HPDE6-E6E7 (cell line): Measurements from ENCODE around the gene CDC42.
"Not testable (repeated sequence)": the region's sequence is repeated elsewhere in the genome, so short reads cannot be mapped to it uniquely, and the experiment has no call there.

Experiments used
- DNase-seq: peaks from one replicate; pipeline ENCODE4 v3.0.0; 2011; ENCODE audit warnings: missing footprints; ENCODE audit errors: extremely low spot score

Gene CDC42

DNA sequence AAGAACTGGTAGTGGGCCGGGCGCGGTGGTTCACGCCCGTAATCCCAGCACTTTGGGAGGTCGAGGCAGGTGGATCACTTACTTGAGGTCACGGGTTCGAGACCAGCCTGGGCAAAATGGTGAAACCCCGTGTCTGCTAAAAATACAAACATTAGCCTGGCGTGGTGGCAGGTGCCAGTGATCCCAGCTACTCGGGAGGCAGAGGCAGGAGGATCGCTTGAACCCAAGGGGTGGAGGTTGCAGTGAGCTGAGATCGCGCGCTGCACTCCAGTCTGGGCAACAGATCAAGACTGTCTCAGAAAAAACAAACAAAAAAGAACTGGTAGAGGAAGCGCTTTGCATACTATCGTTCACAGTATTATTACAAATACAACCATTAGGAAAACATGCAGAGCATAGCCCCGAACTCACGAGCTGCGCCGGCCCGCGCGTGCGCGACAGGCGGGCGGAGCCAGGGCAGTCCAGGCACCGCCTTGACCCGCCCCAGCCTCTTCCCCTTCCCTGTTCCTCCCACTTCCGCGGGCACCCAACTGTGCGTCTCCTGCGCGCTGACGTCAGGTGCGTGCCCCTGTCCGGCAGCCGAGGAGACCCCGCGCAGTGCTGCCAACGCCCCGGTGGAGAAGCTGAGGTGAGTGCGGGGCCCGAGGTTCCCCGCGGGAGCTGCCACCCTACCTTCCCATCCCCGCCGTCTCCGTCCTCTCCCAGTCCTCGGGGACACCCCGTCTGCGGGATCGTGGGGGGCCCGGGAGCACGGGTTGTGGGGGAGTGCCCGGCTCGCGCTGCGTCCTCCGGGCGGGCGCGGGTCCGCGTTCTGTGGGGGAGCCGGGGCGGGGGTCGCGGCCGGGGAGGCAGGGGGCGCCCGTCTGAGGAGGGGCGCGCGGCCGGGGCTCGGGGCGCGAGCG is at the start of gene CDC42:
Gene CDC42 (plus strand): TSS at position 595 of the 902 bp plus-strand sequence. CDS start 25,770 bp downstream, outside the sequence.
- DNase-seq: peak; percentile 87

DNA sequence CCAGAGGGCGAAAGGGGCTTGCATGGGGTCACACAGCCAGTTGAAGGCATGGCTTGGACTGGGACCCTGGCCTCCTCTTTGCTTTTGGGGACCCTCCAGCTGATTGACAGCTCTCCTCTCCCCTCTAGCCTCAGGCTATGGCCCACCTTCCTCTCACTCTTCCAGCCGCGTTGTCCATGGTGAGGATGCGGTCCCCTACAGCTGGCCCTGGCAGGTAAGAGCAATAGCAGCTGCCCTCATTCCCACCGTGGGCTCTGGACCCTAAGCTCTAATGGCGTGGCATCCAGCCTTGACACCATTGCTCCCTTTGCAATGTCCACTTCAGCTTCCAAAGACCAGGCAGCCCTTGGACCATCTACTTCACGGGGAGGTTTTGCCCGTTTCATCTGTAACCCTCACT is 49.6 kb upstream of the CDC42 start:
- DNase-seq: not testable (repeated sequence)

DNA sequence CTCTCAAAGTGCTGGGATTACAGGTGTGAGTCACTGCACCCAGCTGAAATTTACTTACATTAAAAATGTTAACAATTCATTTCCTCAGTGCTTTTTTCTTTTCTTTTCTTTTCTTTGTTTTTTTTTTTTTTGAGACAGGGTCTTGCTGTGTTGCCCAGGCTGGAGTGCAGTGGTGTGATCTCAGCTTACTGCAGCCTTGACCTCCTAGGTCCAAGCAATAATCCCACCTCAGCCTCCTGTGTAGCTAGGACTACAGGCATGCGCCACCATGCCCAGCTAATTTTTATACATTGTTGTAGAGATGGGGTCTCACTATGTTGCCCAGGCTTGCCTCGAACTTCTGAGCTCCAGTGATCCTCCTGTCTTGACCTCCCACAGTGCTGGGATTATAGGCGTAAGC is 48.5 kb upstream of the CDC42 start:
- DNase-seq: not testable (repeated sequence)

DNA sequence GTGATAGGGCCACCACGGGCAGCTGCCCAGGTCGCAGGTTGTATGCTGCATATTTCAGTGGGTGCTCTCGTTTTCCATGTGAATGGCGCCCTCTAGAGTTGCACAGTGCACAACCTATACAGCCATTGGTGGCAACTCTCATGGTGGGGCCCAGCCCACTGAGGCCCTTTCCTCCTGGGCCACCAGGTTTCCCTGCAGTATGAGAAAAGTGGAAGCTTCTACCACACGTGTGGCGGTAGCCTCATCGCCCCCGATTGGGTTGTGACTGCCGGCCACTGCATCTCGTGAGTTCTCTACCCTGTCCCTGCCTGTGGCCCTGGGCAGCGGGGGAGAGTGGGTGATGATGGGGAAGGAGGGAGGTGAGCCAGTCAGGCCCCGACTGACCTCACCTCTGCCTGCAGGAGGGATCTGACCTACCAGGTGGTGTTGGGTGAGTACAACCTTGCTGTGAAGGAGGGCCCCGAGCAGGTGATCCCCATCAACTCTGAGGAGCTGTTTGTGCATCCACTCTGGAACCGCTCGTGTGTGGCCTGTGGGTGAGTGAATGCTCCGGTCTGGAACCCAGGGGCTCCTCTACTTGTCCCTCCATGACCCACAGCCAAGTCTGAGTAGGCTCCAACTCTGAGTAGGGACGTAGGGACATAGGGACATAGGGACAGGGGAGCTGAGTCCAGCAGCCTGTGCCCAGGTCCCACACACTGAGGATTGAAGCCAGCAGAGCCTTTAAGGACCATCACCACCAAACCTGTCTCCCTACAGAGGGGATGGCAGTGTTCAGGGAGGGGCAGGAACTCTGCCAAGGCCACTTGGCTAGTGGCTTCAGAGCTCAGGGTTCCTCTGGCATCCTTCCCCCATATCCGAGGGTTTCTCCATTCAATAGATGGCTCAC is 47.0 kb upstream of the CDC42 start:
- not testable (repeated sequence) for DNase-seq

DNA sequence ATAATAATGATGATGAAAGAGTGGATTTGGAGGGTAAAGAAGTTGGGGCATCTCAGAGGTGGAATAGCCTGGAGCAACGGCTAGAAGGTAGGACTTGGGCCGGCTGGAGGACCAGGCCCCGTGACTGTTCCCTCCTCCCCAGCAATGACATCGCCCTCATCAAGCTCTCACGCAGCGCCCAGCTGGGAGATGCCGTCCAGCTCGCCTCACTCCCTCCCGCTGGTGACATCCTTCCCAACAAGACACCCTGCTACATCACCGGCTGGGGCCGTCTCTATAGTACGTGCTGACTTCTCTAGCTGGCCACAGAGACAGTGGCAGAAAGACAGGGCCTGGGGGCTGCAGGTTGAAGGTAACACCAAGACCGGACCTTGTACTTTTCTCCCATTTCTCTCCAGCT is 45.8 kb upstream of the CDC42 start:
- not testable (repeated sequence) for DNase-seq

DNA sequence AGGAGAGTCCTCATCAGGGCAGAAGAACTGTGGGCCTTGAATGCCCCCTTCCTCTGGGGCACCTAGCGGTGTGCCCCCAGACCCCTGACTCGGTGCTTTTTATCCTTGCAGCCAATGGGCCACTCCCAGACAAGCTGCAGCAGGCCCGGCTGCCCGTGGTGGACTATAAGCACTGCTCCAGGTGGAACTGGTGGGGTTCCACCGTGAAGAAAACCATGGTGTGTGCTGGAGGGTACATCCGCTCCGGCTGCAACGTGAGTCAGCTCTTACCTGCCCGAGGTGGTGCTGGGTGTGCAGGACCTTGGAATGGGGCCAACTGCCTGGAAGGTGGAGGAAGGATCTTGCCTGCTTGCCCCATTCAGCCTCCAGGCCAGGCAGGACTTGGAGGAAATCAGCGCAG is 45.2 kb upstream of the CDC42 start:
- DNase-seq: not testable (repeated sequence)

DNA sequence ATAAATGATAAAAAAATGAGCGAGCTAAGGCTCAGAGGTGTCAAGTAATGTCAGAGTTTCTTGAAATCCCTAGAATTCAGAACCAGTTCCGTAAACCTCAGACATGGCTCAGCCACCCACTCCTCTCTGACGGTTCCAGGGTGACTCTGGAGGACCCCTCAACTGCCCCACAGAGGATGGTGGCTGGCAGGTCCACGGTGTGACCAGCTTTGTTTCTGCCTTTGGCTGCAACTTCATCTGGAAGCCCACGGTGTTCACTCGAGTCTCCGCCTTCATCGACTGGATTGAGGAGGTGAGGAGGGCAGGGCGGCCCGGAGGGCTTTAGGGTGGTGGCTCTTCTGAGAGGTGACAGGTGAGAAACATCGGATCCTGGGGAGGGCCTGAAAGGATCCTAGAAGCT is 42.9 kb upstream of the CDC42 start:
- DNase-seq: not testable (repeated sequence)

DNA sequence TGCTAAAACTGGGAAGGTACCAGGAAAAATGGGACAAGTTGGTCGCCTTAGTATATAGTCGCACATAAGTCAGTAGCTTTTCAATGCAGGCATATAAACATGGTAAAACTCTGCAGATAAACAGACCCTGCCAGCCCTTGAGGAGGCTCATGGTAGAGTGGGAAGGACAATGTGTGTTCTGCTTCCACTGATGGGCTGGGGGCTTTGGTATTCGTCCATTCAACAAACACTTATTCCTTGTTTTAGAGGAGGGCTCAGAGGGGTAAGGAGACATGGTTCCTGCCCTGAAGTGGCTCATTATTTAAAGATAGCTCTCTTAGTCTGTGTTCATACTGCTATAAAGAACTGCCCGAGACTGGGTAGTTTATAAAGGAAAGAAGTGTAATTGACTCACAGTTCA is 39.8 kb upstream of the CDC42 start:
- DNase-seq: not testable (repeated sequence)

DNA sequence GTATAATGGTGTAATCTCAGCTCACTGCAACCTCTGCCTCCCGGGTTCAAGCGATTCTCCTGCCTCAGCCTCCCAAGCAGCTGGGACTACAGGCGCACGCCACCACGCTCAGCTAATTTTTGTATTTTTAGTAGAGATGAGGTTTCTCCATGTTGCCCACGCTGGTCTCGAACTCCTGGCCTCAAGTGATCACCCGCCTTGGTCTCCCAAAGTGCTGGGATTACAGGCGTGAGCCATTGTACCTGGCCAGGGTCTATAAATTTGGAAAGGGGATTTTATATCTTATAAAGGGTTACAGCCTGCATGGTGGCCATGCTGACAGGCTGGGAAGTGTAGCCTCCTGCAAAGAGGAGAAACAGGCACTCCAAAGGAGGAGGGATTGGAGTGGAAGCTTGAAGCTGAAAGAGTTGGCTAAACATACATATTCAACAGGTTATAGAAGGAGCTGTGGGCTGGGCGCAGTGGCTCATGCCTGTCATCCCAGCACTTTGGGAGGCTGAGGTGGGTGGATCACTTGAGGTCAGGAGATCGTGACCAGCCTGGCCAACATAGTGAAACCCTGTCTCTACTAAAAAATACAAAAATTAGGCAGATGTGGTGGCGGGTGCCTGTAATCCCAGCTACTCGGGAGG is 37.8 kb upstream of the CDC42 start:
- not testable (repeated sequence) for DNase-seq

DNA sequence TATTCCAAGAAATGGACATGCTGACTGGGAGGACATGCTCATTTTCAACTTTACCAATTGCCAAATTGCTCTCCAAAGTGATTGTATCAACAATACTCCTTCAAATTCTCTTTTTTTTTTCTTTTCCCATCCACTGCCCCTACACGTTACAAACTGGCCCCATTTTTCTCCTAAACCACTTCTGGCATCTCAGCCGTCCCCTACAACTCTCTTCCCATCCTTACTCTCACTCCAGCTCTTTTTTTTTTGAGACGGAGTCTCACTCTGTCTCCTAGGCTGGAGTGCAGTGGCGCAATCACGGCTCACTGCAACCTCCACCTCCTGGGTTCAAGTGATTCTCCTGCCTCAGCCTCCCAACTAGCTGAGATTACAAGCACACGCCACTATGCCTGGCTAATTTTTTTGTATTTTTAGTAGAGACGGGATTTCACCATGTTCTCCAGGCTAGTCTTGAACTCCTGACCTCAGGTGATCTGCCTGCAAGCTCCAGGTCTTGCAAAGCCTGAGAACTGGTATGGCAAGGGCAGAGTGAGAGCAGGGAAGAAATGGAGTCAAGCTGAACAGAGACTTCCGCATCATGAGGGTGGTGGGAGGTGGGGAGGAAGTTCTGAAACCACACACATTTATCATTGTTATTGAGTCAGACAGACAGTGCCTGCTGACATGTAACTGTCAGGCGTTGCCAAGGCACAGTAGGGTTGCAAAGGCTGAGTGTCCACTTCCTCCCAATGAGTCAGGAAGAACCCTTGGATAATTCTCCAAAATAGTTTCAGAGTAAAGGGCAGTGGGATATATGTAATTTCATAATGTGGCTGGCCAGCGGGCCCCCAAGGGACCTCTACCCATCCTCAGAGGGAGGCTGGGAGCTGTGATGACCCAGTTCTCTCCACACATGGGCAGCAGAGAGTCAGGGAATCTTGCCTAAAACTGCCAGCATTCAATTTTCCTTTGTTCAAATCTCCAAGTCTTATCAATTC is 33.6 kb upstream of the CDC42 start:
- peak; percentile 97 for DNase-seq

DNA sequence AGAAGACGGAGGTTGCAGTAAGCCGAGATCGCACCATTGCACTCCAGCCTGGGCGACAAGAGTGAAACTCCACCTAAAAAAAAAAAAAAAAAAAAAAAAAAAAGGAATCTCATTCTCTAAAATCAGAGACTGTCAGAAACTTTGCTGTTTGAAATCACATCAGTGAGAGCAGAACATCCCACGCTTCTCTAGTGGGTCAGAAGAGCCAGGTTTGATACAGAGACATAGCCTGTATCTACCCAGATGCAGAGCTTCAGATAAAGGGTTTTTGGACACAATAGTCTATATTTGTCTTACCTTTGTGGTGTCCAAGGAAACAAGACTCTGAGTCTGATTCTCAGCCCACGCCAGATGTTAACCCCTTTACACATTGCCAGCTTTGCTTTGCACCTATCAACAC is 31.4 kb upstream of the CDC42 start:
- DNase-seq: no peak

DNA sequence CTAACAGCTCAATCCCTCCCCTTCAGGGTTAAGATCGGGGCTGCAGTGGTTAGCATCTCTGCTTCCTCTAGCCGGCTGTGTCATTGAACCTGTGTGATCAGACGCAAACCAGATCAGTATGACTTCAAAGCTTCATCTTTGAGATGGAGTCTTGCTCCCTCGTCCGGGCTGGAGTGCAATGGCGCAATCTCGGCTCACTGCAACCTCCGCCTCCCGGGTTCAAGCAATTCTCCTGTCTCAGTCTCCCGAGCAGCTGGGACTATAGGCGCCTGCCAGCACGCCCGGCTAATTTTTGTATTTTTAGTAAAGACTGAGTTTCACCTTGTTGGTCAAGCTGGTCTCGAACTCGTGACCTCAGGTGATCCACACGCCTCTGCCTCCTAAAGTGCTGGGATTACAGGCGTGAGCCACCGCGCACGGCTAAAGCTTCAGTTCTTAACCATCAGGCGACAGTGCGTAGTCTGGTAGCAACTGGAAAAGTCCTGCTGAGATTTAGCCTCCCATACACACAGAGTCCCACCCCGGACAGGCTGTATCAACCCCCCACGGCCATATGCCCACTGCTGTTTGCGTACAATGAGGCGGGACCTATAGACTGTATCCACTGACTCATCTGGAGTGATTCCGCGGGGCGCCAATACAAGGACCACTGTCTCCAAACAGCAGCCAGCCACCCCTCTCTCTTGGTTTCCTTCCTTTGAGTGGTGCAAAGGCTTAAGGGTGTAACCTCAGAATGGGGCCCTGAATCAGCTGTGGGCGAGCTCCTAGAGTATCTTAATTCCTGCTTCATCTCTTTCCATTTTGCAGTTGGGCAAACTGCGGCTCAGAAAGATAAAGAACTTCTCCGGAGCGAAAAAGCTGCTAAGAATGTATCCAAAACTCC is 27.8 kb upstream of the CDC42 start:
- DNase-seq: no peak

DNA sequence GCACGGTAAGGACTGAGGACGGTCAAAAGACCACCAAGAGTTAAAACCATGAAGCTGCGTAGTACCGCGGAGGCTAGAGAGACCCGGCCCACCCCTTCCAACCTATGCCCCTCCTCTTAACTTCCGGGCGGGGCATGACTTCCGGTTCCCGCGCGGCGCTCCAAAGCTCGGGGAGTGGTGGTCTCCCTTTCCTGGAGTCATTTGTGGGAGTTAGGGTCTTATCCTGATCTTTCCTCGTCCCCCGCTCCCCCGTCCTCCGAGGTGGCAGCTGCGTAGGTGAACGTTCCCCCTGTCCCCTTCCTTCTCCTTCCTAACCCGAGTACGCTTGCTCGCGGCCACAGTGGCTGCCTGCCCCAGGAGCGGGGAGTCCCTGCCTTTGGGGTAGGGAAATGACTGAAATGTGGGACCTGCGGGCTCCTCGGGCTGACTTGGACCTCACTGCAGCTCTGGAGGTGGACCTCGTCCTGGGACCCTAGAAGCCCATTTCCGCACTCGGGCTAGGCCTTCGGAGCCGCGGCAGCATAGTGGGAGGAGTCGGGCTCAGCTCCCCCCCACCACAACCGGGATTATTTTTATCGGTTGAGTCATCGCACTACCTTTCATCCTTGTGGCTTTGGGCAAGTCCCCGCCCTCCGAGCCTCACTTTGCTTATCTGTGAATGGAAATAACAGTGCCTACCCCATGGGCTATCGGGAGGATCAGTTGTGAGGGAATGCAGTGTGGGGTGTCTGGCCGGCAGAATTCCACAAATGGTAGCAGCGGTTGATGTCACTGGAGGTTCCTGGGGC is 26.9 kb upstream of the CDC42 start:
- DNase-seq: peak; percentile 88

DNA sequence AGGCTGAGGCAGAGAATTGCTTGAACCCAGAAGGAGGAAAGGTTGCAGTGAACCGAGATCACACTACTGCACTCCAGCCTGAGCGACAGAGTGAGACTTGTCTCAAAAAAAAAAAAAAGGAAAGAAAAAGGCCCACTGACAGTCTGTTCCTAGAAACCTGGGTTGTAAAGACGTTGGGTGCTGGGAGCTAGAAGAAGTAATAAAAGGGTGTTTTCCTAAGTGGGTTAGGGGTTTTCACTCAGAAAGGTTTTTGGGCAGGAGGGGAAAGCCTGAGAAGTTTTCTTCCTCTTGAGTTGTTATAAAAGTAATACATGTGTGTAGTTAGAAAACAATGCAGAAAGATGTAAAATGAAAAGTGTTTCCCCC is 25.6 kb upstream of the CDC42 start:
- DNase-seq: no peak

DNA sequence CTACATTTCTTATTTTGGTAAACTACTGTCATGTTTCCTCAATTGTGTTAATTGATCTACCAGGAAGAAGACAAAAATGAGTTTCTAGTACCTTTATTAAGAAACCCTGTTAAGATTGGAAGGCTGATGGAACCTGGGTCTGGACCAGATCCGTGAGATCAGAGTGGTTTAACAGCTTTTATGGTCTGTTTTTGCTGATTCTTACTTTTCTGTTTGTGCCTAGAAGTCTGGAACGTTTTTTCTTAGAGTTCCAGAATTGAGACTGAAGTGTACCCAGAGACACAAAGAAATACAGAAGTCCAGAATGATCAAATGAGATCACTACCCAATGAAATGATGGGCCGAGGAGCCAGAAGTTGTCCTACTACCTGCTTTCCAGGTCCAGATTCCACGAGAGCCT is 22.5 kb upstream of the CDC42 start:
- DNase-seq: no peak

DNA sequence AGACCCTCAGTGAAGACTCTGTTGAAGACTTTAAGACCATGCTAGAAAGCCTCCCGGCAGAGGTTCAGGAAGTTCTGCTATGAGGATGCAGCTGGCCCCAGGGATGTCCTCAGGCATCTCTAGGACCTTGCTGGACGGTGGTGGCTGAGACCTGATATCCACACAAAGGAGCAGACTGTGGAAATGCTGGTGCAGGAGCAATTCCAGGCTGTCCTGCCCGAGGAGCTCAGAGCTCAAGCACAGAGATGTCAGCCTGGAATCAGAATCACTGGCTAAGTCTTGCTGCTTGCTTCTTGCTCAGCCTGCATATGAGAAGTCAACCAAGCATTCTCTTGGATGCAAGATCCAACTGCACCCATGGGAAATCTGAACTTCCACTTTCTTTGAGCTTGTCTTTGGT is 22.0 kb upstream of the CDC42 start:
- no peak for DNase-seq

DNA sequence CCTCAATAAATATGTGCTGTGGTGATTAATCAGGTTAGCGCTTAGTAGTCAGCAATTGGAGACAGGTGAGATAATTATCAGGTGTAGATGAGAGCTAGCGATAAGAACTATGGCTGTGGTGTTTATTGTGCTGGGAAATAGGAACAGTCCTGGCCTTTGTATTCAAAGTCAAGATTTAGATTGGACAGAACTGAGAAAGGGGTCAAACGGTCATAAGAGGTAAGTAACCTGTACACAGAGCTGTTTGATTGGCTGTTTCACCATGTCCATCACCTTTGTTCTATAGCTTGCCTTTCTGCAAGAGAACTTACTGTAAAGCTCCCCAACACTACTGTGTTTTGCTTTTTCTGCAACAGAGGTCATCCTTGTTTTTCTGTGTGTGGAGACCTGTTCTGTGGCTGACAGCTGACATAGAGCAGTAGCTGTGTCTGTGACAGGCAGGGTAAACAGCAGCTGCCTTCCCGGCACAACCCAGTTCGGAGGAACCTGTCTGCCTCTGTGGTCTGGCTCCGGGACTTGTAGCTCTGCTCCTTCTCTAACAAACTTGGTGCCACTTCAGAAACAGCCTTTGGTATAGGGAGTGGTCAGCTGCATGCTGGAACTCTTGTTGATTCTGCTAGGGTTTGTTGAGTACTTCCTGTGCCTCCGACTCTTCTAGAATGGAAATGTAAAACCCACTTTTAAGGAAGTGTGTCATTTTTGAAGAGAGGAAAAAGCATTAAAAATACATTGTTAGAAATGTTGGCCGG is 21.1 kb upstream of the CDC42 start:
- DNase-seq: no peak

DNA sequence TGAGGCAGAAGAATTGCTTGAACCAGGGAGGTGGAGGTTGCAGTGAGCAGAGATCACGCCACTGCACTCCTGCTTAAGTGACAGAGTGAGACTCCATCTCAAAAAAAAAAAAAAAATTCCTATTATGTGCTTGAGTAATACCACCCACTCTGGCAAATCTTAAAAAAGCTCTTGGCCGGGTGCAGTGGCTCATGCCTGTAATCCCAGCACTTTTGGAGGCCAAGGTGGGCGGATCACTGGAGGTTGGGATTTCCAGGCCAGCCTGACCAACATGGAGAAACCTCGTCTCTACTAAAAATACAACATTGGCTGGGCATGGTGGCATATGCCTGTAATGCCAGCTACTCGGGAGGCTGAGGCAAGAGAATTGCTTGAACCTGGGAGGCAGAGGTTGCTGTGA is 17.7 kb upstream of the CDC42 start:
- not testable (repeated sequence) for DNase-seq
